Liver (tissue), 3 donors: ENCODE results near the gene NECTIN1.

Experiments used
- ATF3 ChIP-seq: IDR thresholded peaks from 2 replicates; pipeline ENCODE4 v1.6.1; 2016; ENCODE audit warnings: antibody characterized with exemption
- CTCF ChIP-seq: fragments of 150-350 bp; IDR thresholded peaks from 2 replicates; pipeline ENCODE4 v1.5.1; 2017; ENCODE audit warnings: improper control_type of control experiment, low read depth, low read length; ENCODE audit not compliant: missing input control
- EGR1 ChIP-seq, 2 donors: IDR thresholded peaks; 2 replicates each; pipeline ENCODE4 v1.6.1; 2016 to 2018; ENCODE audit warnings: antibody characterized with exemption in 2 of 2, low read depth in 2 of 2
- FOXA1 ChIP-seq: IDR thresholded peaks from 2 replicates; pipeline ENCODE4 v1.6.1; 2016; ENCODE audit warnings: antibody characterized with exemption
- GABPA ChIP-seq, 2 donors: IDR thresholded peaks in 1 of 2; conservative IDR thresholded peaks in 1 of 2; 2 replicates each; pipeline ENCODE4 v1.6.1; 2016; ENCODE audit warnings: antibody characterized with exemption in 2 of 2, mild to moderate bottlenecking in 1 of 2, moderate library complexity in 1 of 2
- HNF4G ChIP-seq: IDR thresholded peaks from 2 replicates; pipeline ENCODE4 v1.6.1; 2016; ENCODE audit warnings: antibody characterized with exemption
- JUND ChIP-seq, 2 donors: IDR thresholded peaks; 2 replicates each; pipeline ENCODE4 v1.6.1; 2016; ENCODE audit warnings: antibody characterized with exemption in 2 of 2
- RXRA ChIP-seq, 2 donors: IDR thresholded peaks; 2 replicates each; pipeline ENCODE4 v1.6.1; 2017 to 2018; ENCODE audit warnings: antibody characterized with exemption in 2 of 2, mild to moderate bottlenecking in 1 of 2
- SP1 ChIP-seq: IDR thresholded peaks from 2 replicates; pipeline ENCODE4 v1.6.1; 2018; ENCODE audit warnings: antibody characterized with exemption, mild to moderate bottlenecking
- TAF1 ChIP-seq: conservative IDR thresholded peaks from 2 replicates; pipeline ENCODE4 v1.6.1; 2016; ENCODE audit warnings: antibody characterized with exemption, mild to moderate bottlenecking
- YY1 ChIP-seq: IDR thresholded peaks from 2 replicates; pipeline ENCODE4 v1.6.1; 2016; ENCODE audit warnings: antibody characterized with exemption, mild to moderate bottlenecking
- TF ChIP-seq, protein P1 (sequence below): IDR thresholded peaks from 2 replicates; pipeline ENCODE4 v1.6.1; 2016; ENCODE audit warnings: antibody characterized with exemption
- donor health status: healthy.
- donor health status: healthy.

DNA sequence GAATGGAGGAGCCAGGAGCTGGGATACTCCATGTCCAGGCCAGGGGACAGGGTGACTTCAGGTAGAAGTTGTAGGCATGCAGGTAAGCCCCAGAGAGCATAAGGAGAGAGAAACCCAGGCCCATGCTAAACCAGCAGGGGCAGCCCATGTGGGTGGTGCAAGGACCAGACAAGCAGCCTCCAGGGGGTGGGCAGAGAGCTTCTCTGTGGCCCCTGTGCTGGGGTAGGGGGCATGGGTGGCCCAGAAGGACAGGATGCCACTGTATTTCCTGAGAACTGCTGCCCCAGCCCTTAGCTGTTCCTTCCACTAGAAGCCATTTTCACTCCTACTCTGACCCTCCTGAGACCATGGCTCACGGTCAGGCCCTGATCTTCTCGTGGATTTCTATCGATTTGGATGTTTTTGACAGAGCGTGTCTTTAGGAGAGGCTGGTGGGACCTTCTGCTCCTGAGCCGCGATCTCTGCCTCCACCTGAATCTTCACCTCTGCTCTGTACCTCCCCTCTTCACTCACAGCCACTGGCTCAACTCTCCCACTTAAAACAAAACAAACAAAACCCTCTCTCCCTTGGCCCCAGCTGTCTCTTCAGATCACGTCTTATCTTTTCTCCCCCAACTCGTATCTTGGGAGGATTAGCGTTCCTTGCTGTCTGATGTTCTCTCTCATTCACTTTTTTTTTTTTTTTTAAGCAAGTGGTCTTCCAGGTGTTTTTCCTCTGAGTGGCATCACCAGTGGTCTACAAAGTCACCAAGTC is 112.2 kb downstream of the NECTIN1 start:
- TF ChIP-seq ATF3 (no peak), CTCF (no peak), SP1 (no peak), FOXA1 (no peak), JUND (IDR thresholded peaks at IDR 0.05) (no peak), HNF4G (no peak), GABPA (IDR thresholded peaks at IDR 0.05 in 1 of 2, conservative IDR thresholded peaks at IDR 0.05 in 1 of 2) (no peak), RXRA (IDR thresholded peaks at IDR 0.05) (no peak), EGR1 (IDR thresholded peaks at IDR 0.05; ENCODE audit: low read depth in 2 of 2) (no peak), YY1 (no peak), TAF1 (no peak)
- TF ChIP-seq, protein P1, sequence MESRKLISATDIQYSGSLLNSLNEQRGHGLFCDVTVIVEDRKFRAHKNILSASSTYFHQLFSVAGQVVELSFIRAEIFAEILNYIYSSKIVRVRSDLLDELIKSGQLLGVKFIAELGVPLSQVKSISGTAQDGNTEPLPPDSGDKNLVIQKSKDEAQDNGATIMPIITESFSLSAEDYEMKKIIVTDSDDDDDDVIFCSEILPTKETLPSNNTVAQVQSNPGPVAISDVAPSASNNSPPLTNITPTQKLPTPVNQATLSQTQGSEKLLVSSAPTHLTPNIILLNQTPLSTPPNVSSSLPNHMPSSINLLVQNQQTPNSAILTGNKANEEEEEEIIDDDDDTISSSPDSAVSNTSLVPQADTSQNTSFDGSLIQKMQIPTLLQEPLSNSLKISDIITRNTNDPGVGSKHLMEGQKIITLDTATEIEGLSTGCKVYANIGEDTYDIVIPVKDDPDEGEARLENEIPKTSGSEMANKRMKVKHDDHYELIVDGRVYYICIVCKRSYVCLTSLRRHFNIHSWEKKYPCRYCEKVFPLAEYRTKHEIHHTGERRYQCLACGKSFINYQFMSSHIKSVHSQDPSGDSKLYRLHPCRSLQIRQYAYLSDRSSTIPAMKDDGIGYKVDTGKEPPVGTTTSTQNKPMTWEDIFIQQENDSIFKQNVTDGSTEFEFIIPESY = no peak
